ENCODE measurements around the gene ASRGL1. TPM values are rescaled to one million over a fixed set of nuclear protein-coding genes. Genes with fewer than 3 reads are reported as not detected.
"Not testable (repeated sequence)": the region's sequence is repeated elsewhere in the genome, so short reads cannot be mapped to it uniquely, and the experiment has no call there.

Gene ASRGL1
- polyA plus RNA-seq, 1 experiment: 0.61 TPM

DNA sequence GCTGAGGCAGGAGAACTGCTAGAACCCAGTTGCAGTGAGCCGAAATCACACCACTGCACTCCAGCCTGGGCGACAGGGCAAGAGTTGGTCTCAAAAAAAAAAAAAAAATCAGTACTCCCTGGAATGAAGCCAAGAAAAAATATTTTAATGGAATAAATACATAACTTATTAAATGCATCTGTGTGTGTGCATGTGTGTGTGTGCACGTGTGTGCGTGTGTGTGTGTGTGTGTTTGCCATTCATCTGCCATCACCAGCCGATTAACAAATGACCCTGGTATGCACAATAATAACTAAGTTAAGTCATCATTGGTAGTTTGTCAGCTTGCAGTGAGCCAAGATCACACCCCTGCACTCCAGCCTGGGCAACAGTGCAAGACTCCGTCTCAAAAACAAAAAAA is 46.6 kb downstream of the ASRGL1 start:
- POLR2A ChIA-PET: interaction anchor here (0.7 kb wide), 1 partner anchor 322 kb away, joined by 4 read pairs; no protein-coding TSS in a partner anchor
- CTCF ChIA-PET: interaction anchor here (0.6 to 0.7 kb wide), 2 partner anchors 214 to 272 kb away, joined by 3 read pairs; no protein-coding TSS in a partner anchor
- Histone ChIP-seq H3K9me3 (ENCODE audit: control insufficient read depth, insufficient read depth, low read length) (no peaks in the 10 kb centered on the region), H3K27me3 (ENCODE audit: control insufficient read depth, insufficient read depth, low read length) (no peaks in the 10 kb centered on the region), H3K27ac (ENCODE audit: low read depth, low read length) (no peak overlapping the region), H3K4me3 (ENCODE audit: low read depth, low read length) (no peak overlapping the region)
- TF ChIP-seq CTCF (IDR thresholded peaks at IDR 0.05; ENCODE audit: low read depth, low read length): no peak
- no peak for DNase-seq (ENCODE audit: low read depth, low spot score)

DNA sequence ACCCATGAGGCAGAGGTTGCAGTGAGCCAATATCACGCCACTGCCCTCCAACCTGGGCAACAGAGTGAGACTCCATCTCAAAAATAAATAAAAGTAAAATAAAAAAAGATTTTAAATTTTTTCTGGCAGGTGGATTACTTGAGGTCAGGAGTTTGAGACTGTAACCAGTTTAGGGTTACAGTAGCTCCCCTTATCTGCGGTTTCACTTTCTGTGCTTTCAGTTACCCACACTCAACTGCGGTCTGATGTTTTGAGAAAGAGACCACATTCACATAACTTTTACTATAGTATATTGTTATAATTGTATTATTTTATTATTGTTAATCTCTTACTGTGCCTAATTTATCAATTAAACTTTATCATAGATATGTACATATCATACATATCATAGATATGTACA is 48.8 kb downstream of the ASRGL1 start:
- H3K27ac ChIP-seq (ENCODE audit: low read depth, low read length); H3K27me3 ChIP-seq (ENCODE audit: control insufficient read depth, insufficient read depth, low read length); H3K4me3 ChIP-seq (ENCODE audit: low read depth, low read length); H3K9me3 ChIP-seq (ENCODE audit: control insufficient read depth, insufficient read depth, low read length); CTCF ChIA-PET; DNase-seq (ENCODE audit: low read depth, low spot score); POLR2A ChIA-PET: not testable (repeated sequence)

- no peak overlapping the region for H3K27ac ChIP-seq (ENCODE audit: low read depth, low read length)
- no peak overlapping the region for H3K4me3 ChIP-seq (ENCODE audit: low read depth, low read length)
- peaks cover 8% of the 10 kb centered on the region for H3K27me3 ChIP-seq (ENCODE audit: control insufficient read depth, insufficient read depth, low read length)
- ChIA-PET CTCF (interaction anchor here (1.6 kb wide), 1 partner anchor 156 kb away, joined by 3 read pairs; no protein-coding TSS in a partner anchor), POLR2A (no interaction called here)
- no peak for TF ChIP-seq CTCF (IDR thresholded peaks at IDR 0.05; ENCODE audit: low read depth, low read length)
- no peak for DNase-seq (ENCODE audit: low read depth, low spot score)
- H3K9me3 ChIP-seq (ENCODE audit: control insufficient read depth, insufficient read depth, low read length): no peaks in the 10 kb centered on the region
Measured at GRCh38 chr11:62387381-62387780, 50.1 kb downstream of the ASRGL1 start.

GRCh38 chr11:62388999-62389398 is 51.8 kb downstream of the ASRGL1 start:
- H3K27me3 ChIP-seq (ENCODE audit: control insufficient read depth, insufficient read depth, low read length): peaks cover 8% of the 10 kb centered on the region
- no peak overlapping the region for H3K27ac ChIP-seq (ENCODE audit: low read depth, low read length)
- no peak for TF ChIP-seq CTCF (IDR thresholded peaks at IDR 0.05; ENCODE audit: low read depth, low read length)
- CTCF ChIA-PET: interaction anchor here (2.5 to 4.2 kb wide), 2 partner anchors 154 to 172 kb away, joined by 18 to 38 read pairs; no protein-coding TSS in a partner anchor
- no peaks in the 10 kb centered on the region for H3K9me3 ChIP-seq (ENCODE audit: control insufficient read depth, insufficient read depth, low read length)
- no peak overlapping the region for H3K4me3 ChIP-seq (ENCODE audit: low read depth, low read length)
- DNase-seq (ENCODE audit: low read depth, low spot score): no peak
- POLR2A ChIA-PET: interaction anchor here (0.6 kb wide), 1 partner anchor 166 kb away, joined by 3 read pairs; no protein-coding TSS in a partner anchor

DNA sequence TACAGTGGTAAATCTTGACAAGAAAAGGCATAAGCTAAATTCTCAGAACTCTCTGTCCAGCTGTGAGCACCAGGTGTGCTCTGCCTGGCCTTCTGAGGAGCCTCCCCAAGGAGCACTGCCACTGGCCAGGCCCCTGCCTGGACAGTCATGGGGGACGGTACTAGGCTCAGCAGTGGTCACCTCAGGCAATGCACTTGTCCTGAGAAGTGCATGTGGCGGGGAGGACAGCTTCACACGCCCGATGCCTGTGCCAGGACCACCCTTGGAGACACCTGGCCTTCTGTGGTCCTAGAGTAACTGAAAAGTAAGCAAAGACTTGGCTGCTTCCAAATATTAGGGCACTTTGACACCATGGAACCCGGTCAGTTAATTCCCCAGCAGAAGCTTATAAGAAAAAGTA is 53.0 kb downstream of the ASRGL1 start:
- POLR2A ChIA-PET: no interaction called here
- Histone ChIP-seq H3K27ac (ENCODE audit: low read depth, low read length) (no peak overlapping the region), H3K4me3 (ENCODE audit: low read depth, low read length) (no peak overlapping the region), H3K27me3 (ENCODE audit: control insufficient read depth, insufficient read depth, low read length) (peaks cover 8% of the 10 kb centered on the region), H3K9me3 (ENCODE audit: control insufficient read depth, insufficient read depth, low read length) (no peaks in the 10 kb centered on the region)
- no peak for TF ChIP-seq CTCF (IDR thresholded peaks at IDR 0.05; ENCODE audit: low read depth, low read length)
- DNase-seq (ENCODE audit: low read depth, low spot score): no peak
- CTCF ChIA-PET: interaction anchor here (0.5 to 4.2 kb wide), 6 partner anchors 8 to 170 kb away, joined by 3 to 38 read pairs (median 6); no protein-coding TSS in a partner anchor

Measured in AG04450 (cell line).